Upper lobe of left lung (tissue), 6 donors: ENCODE results near the gene DPPA5. TPM values are rescaled to one million over a fixed set of nuclear protein-coding genes. Genes with fewer than 3 reads are reported as not detected.
A peak's percentile ranks its signal among the peaks of the same experiment; 100 is the strongest.

Source experiments
- ATAC-seq, 2 donors: fragments of 200-7000 bp; cut with Tn5 transposase; one replicate each; pipeline ENCODE4 v1.9.1; 2022; ENCODE audit warnings: mild to moderate bottlenecking in 2 of 2, moderate library complexity in 2 of 2; ENCODE audit not compliant: low FRiP score in 2 of 2
- DNase-seq, 2 donors: peaks; one replicate each; pipeline ENCODE4 v3.0.0-alpha.2; 2019 to 2020
- H3K27ac ChIP-seq, 4 donors: fragments of 200-600 bp; sonication (generic); one replicate each; pipeline ENCODE4 v1.5.1; 2016 to 2019
- H3K27me3 ChIP-seq, 4 donors: fragments of 200-600 bp; sonication (generic); one replicate each; pipeline ENCODE4 v1.5.1; 2017 to 2019
- H3K36me3 ChIP-seq, 4 donors: fragments of 200-600 bp; sonication (generic); one replicate each; pipeline ENCODE4 v1.5.1; 2016 to 2019
- H3K4me1 ChIP-seq, 4 donors: fragments of 200-600 bp; sonication (generic); one replicate each; pipeline ENCODE4 v1.5.1; 2018 to 2019
- H3K4me3 ChIP-seq, 4 donors: fragments of 200-600 bp; sonication (generic); one replicate each; pipeline ENCODE4 v1.5.1; 2017 to 2019; ENCODE audit warnings: mild to moderate bottlenecking in 2 of 4, moderate library complexity in 1 of 4
- H3K9me3 ChIP-seq, 4 donors: fragments of 200-600 bp; sonication (generic); one replicate each; pipeline ENCODE4 v1.5.1; 2018 to 2019
- EP300 ChIP-seq, 4 donors: sonication (generic); formaldehyde crosslinking; IDR thresholded peaks; one replicate each; pipeline ENCODE4 v1.5.1; 2017; ENCODE audit warnings: antibody characterized with exemption in 4 of 4, control low read depth in 2 of 4
- POLR2A ChIP-seq, 4 donors: fragments of 450-650 bp; IDR thresholded peaks; one replicate each; pipeline ENCODE4 v1.5.1; 2016 to 2017; ENCODE audit warnings: antibody characterized with exemption in 4 of 4, mild to moderate bottlenecking in 2 of 4
- POLR2AphosphoS5 ChIP-seq, 2 donors: sonication (generic); formaldehyde crosslinking; IDR thresholded peaks; one replicate each; pipeline ENCODE4 v1.5.1; 2017; ENCODE audit warnings: antibody characterized with exemption in 2 of 2
- WGBS, 2 donors: methylation state at CpG; one replicate each; pipeline ENCODE4 v1.1.5; 2017 to 2018; 5-methylcytosine and 5-hydroxymethylcytosine counted together
- total RNA-seq, 6 donors: library from RNA; depleted of rRNA in 4 of 6; stranded (reverse); fragments of >200 nt in 4 of 6; gene quantifications; one replicate each; pipeline versions ENCODE4 v1.1.0 to v1.2.1, GENCODE V29; 2016 to 2021
- TF ChIP-seq, protein P1 (sequence below), 6 experiments: fragments of 450-650 bp in 4 of 6; fragments of 200-600 bp in 2 of 6; sonication (generic) in 2 of 6; IDR thresholded peaks; one replicate each; pipeline ENCODE4 v1.5.1; 2016 to 2019; ENCODE audit warnings: antibody characterized with exemption in 6 of 6
- donor health status: DM: no; HTN: no; CAD: no; lungs with moderate emphysema.
- donor health status: DM: no; HTN: yes; CAD: no; lungs with severe emphysema.

DPPA5 gene
- total RNA-seq, 6 donors from 2014 or later: not detected

DNA sequence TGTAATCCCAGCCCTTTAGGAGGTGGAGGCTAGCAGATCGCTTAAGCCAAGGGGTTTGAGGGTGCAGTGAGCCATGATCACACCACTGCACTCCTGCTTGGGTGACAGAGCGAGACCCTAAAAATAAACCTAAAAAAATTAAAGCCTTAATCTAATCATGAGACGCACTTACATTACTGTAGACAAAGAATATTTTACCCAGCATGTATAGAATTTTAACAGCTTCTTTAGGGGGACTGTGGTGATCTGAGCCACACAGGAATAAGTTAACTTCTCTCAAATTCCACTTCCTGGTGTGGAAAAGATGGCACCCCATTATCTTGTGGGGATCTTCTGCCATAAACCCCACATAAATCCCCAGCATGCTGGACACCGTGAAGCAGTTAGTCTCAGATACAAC lies 17.9 kb upstream of the DPPA5 start:
- Histone ChIP-seq H3K4me1 (no peaks in the 10 kb centered on the region), H3K4me3 (no peak overlapping the region), H3K9me3 (peaks cover 0 to 18% (median 11%) of the 10 kb centered on the region in 4 donors), H3K36me3 (no peaks in the 10 kb centered on the region), H3K27ac (no peak overlapping the region), H3K27me3 (no peaks in the 10 kb centered on the region)
- DNase-seq (no peak), ATAC-seq (no peak)
- TF ChIP-seq POLR2A (IDR thresholded peaks at IDR 0.05) (no peak), EP300 (IDR thresholded peaks at IDR 0.05) (no peak), POLR2AphosphoS5 (IDR thresholded peaks at IDR 0.05) (no peak)
- TF ChIP-seq, protein P1, sequence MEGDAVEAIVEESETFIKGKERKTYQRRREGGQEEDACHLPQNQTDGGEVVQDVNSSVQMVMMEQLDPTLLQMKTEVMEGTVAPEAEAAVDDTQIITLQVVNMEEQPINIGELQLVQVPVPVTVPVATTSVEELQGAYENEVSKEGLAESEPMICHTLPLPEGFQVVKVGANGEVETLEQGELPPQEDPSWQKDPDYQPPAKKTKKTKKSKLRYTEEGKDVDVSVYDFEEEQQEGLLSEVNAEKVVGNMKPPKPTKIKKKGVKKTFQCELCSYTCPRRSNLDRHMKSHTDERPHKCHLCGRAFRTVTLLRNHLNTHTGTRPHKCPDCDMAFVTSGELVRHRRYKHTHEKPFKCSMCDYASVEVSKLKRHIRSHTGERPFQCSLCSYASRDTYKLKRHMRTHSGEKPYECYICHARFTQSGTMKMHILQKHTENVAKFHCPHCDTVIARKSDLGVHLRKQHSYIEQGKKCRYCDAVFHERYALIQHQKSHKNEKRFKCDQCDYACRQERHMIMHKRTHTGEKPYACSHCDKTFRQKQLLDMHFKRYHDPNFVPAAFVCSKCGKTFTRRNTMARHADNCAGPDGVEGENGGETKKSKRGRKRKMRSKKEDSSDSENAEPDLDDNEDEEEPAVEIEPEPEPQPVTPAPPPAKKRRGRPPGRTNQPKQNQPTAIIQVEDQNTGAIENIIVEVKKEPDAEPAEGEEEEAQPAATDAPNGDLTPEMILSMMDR (IDR thresholded peaks at IDR 0.05): no peak
- WGBS, 2 donors: 96% methylated on average over 4 of the region's 4 CpGs

DNA sequence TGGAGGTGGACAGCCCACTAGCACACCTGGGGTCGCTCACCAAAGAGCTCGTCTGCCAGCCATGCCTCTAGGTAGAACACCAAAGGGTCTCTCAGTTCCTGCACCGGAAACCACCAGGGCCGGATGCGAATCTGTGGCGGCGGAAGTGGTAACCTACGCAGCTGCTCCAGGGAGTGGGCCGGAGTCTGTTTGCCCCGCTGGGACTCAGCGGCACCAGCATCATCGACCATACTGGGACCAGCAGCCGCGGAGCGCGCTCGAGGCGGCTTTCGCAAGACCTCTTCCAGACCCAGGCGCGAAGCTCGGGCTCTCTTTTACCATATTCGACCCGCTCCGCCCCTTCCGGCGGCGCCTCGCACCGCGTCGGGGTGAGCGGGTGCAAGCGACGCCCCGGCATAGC lies 15.5 kb upstream of the DPPA5 start, which contains the start of gene OOEP:
Gene OOEP, minus strand, starts transcription at position 335 of the 400 bp plus-strand sequence. Its CDS starts 105 bp downstream, at position 230.
- 96 to 99% methylated on average over 18 to 30 of the region's 36 CpGs for WGBS, 2 donors
- Histone ChIP-seq H3K9me3 (peaks cover 0 to 18% (median 11%) of the 10 kb centered on the region in 4 donors), H3K27ac (no peak within 1 kb of the TSS), H3K36me3 (no peaks in the 10 kb centered on the region), H3K4me1 (no peaks in the 10 kb centered on the region), H3K27me3 (no peaks in the 10 kb centered on the region), H3K4me3 (no peak within 1 kb of the TSS)
- TF ChIP-seq POLR2A (IDR thresholded peaks at IDR 0.05) (no peak), POLR2AphosphoS5 (IDR thresholded peaks at IDR 0.05) (no peak)
- TF ChIP-seq, protein P1 (IDR thresholded peaks at IDR 0.05): no peak
- DNase-seq: peak in 1 of 2 donors; percentile 82
- no peak for ATAC-seq

DNA sequence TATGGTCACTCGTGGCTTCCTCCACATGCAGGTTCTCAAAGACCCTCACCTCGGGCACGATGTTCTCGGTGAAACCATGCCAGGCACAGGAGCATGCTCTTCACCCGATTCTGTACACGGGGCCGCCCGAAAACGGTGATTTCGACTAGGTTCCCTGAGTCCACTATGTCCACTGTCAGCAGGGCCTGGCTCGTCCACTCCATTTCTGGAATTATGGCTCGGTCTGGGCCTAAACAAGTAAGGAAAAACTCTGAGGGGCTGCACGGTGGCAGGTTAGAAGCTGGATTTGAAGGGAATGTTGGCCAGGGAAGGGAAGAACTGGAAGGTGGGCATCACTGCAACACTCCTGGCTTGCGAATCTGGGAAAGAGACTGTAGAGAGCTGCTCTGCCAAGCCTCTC lies 15.1 kb upstream of the DPPA5 start:
- Histone ChIP-seq H3K4me3 (no peak overlapping the region), H3K27ac (no peak overlapping the region), H3K4me1 (no peaks in the 10 kb centered on the region), H3K27me3 (no peaks in the 10 kb centered on the region), H3K9me3 (peaks cover 0 to 18% (median 11%) of the 10 kb centered on the region in 4 donors), H3K36me3 (no peaks in the 10 kb centered on the region)
- WGBS, 2 donors: 88 to 95% methylated on average over 14 of the region's 14 CpGs
- DNase-seq (no peak), ATAC-seq (no peak)
- TF ChIP-seq, protein P1 (IDR thresholded peaks at IDR 0.05): no peak
- no peak for TF ChIP-seq POLR2AphosphoS5 (IDR thresholded peaks at IDR 0.05)

DNA sequence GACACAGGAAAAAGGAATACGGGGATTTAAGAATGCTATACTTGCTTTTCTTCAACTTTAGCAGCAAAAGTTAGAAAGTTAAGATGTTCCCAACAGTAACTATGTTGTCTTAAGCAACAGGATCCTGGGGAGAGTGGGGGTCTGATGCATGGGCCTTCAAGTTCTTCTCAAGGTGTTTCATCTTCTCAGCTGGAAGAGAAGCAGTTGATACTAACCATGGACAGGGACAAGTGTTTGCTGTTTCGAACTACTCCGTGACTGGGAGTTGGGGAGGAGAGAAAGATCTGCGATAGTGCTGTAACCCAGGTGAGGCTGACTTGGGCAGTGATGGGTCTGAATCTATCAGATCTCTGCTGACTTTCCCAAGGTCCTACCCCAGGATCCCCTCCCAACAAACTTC lies 14.6 kb upstream of the DPPA5 start:
- Histone ChIP-seq H3K27me3 (no peaks in the 10 kb centered on the region), H3K27ac (no peak overlapping the region), H3K4me3 (no peak overlapping the region), H3K4me1 (no peaks in the 10 kb centered on the region), H3K36me3 (no peaks in the 10 kb centered on the region), H3K9me3 (peaks cover 0 to 18% (median 11%) of the 10 kb centered on the region in 4 donors)
- TF ChIP-seq POLR2A (IDR thresholded peaks at IDR 0.05) (no peak), POLR2AphosphoS5 (IDR thresholded peaks at IDR 0.05) (no peak), EP300 (IDR thresholded peaks at IDR 0.05) (no peak)
- TF ChIP-seq, protein P1 (IDR thresholded peaks at IDR 0.05): no peak
- no peak for DNase-seq
- 87 to 95% methylated on average over 4 of the region's 4 CpGs for WGBS, 2 donors
- ATAC-seq: no peak

DNA sequence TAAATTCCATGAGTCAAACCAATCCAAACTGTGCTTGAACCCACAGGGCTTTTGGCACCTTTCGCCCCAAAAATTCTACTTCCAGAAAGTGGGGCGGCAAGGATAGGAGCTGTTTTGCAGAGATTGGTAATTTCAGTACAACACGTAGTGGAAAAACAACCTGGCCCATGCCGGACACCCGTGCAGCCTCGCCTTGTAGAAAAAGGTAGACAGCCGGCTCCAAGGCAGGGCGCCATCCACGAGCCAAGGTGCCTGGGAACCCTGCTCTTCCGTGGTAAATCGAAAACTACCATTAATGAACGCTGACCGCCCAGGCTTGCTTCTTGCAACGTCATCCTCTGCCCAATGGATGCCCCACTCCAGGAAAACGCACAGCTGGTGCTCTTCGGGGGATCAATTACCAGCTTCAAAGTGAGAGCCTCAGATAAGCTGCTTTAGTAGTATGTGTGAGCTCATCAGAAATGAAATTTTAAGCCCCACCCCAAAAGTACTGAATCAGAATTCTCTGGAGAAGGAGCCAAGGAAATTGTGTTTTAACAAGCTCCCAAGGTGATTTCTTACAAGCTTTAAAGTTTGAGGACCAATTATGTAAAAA lies 13.8 kb upstream of the DPPA5 start:
- 73 to 77% methylated on average over 13 to 16 of the region's 16 CpGs for WGBS, 2 donors
- no peaks in the 10 kb centered on the region for H3K36me3 ChIP-seq
- no peaks in the 10 kb centered on the region for H3K27me3 ChIP-seq
- no peak for TF ChIP-seq EP300 (IDR thresholded peaks at IDR 0.05)
- TF ChIP-seq, protein P1 (IDR thresholded peaks at IDR 0.05): no peak
- TF ChIP-seq POLR2A (IDR thresholded peaks at IDR 0.05): no peak
- no peak for TF ChIP-seq POLR2AphosphoS5 (IDR thresholded peaks at IDR 0.05)
- no peaks in the 10 kb centered on the region for H3K4me1 ChIP-seq
- H3K9me3 ChIP-seq: peaks cover 0 to 18% (median 11%) of the 10 kb centered on the region in 4 donors
- H3K27ac ChIP-seq: no peak overlapping the region
- H3K4me3 ChIP-seq: no peak overlapping the region
- DNase-seq (no peak), ATAC-seq (no peak)
